COLO829 (cell line): ENCODE data around the gene GALNT11.
"Not testable (repeated sequence)": the region's sequence is repeated elsewhere in the genome, so short reads cannot be mapped to it uniquely, and the experiment has no call there.

ENCODE experiments used
- DNase-seq: peaks from one replicate; pipeline ENCODE4 v3.0.0; 2012; ENCODE audit warnings: low spot score

GALNT11 gene

GRCh38 chr7:152027491-152028365 is 2.3 kb downstream of the GALNT11 start:
- not testable (repeated sequence) for DNase-seq

- DNase-seq: not testable (repeated sequence)
These were observed 4.6 kb downstream of the GALNT11 start for GRCh38 chr7:152030059-152030458.

- DNase-seq: not testable (repeated sequence)
These were observed 5.2 kb downstream of the GALNT11 start for GRCh38 chr7:152030639-152031038.

- no peak for DNase-seq
These were observed 10.3 kb downstream of the GALNT11 start for GRCh38 chr7:152035817-152036216.

- DNase-seq: not testable (repeated sequence)
These were observed 12.9 kb downstream of the GALNT11 start for GRCh38 chr7:152038410-152038809.

- DNase-seq: not testable (repeated sequence)
These were observed 17.6 kb downstream of the GALNT11 start for GRCh38 chr7:152043086-152043485.

GRCh38 chr7:152044909-152045308 is 19.4 kb downstream of the GALNT11 start:
- not testable (repeated sequence) for DNase-seq

GRCh38 chr7:152046531-152046930 is 21.1 kb downstream of the GALNT11 start:
- no peak for DNase-seq

- no peak for DNase-seq
These were observed 22.6 kb downstream of the GALNT11 start for GRCh38 chr7:152048051-152048450.

- DNase-seq: no peak
These were observed 25.1 kb downstream of the GALNT11 start for GRCh38 chr7:152050547-152050971.

GRCh38 chr7:152051968-152052367 is 26.5 kb downstream of the GALNT11 start:
- DNase-seq: no peak

- no peak for DNase-seq
These were observed 27.3 kb downstream of the GALNT11 start for GRCh38 chr7:152052771-152053170.

- DNase-seq: no peak
These were observed 29.1 kb downstream of the GALNT11 start for GRCh38 chr7:152054367-152055230.

- DNase-seq: no peak
These were observed 31.3 kb downstream of the GALNT11 start for GRCh38 chr7:152056621-152057274.

- no peak for DNase-seq
These were observed 33.8 kb downstream of the GALNT11 start for GRCh38 chr7:152059311-152059710.

GRCh38 chr7:152061086-152061485 is 35.6 kb downstream of the GALNT11 start:
- DNase-seq: not testable (repeated sequence)

- not testable (repeated sequence) for DNase-seq
These were observed 37.7 kb downstream of the GALNT11 start for GRCh38 chr7:152063192-152063591.

GRCh38 chr7:152063821-152064220 is 38.3 kb downstream of the GALNT11 start:
- not testable (repeated sequence) for DNase-seq

- not testable (repeated sequence) for DNase-seq
These were observed 40.4 kb downstream of the GALNT11 start for GRCh38 chr7:152065800-152066344.

- no peak for DNase-seq
These were observed 46.9 kb downstream of the GALNT11 start for GRCh38 chr7:152072421-152072820.

- no peak for DNase-seq
These were observed 47.9 kb downstream of the GALNT11 start for GRCh38 chr7:152073352-152073751.

- no peak for DNase-seq
These were observed 49.2 kb downstream of the GALNT11 start for GRCh38 chr7:152074673-152075072.
